ENCODE measurements around the gene WFDC1.

DNA sequence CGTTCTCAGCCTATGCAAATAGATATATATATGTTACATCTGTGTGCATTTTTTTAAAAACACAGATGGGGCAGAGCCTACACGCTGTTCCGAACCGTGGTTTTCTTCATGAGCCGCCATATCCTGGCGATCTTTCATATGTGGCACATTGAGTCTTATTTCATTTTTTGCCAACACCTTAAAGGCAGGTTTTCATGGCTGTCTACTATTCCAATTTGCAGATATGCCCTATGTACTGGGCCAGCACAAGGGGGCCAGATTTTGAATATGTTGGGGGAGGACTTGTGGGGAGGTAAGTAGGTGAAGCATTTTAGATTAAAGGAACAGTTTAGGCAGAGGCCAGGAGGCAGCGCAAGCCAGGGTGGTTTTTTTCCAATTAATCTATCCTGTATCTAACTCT, 16.0 kb downstream of the WFDC1 start:
- no peak for TF ChIP-seq EZH2phosphoT487 (IDR thresholded peaks at IDR 0.05; ENCODE audit: low read depth)
- TF ChIP-seq, protein P1, sequence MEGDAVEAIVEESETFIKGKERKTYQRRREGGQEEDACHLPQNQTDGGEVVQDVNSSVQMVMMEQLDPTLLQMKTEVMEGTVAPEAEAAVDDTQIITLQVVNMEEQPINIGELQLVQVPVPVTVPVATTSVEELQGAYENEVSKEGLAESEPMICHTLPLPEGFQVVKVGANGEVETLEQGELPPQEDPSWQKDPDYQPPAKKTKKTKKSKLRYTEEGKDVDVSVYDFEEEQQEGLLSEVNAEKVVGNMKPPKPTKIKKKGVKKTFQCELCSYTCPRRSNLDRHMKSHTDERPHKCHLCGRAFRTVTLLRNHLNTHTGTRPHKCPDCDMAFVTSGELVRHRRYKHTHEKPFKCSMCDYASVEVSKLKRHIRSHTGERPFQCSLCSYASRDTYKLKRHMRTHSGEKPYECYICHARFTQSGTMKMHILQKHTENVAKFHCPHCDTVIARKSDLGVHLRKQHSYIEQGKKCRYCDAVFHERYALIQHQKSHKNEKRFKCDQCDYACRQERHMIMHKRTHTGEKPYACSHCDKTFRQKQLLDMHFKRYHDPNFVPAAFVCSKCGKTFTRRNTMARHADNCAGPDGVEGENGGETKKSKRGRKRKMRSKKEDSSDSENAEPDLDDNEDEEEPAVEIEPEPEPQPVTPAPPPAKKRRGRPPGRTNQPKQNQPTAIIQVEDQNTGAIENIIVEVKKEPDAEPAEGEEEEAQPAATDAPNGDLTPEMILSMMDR (IDR thresholded peaks at IDR 0.05; ENCODE audit: low read depth, low read length): no peak

Data from OCI-LY3 (cell line).